Adipocyte (in vitro differentiated cells): ENCODE measurements around the gene TTC23L.
A peak's percentile ranks its signal among the peaks of the same experiment; 100 is the strongest.

Experiments used
- DNase-seq: peaks from one replicate; pipeline ENCODE4 v3.0.0-alpha.2; 2015; ENCODE audit warnings: low read depth
- H3K27me3 ChIP-seq: replicated peaks from 2 replicates; pipeline ENCODE4 v1.7.0; 2013; ENCODE audit warnings: mild to moderate bottlenecking, low read length, moderate library complexity; ENCODE audit not compliant: control insufficient read depth, insufficient read depth
- H3K36me3 ChIP-seq: 2 replicates; pipeline ENCODE4 v1.7.0; 2013; ENCODE audit warnings: low read length, mild to moderate bottlenecking, moderate library complexity; ENCODE audit not compliant: control insufficient read depth, insufficient read depth, severe bottlenecking
- H3K4me1 ChIP-seq: 2 replicates; pipeline ENCODE4 v1.7.0; 2013; ENCODE audit warnings: mild to moderate bottlenecking, low read length, moderate library complexity; ENCODE audit not compliant: control insufficient read depth, insufficient read depth
- H3K4me3 ChIP-seq: 2 replicates; pipeline ENCODE4 v1.7.0; 2013; ENCODE audit warnings: mild to moderate bottlenecking, low read length, moderate library complexity
- H3K9ac ChIP-seq: 2 replicates; pipeline ENCODE4 v1.7.0; 2013; ENCODE audit warnings: mild to moderate bottlenecking, low read length, moderate library complexity
- H3K9me3 ChIP-seq: 2 replicates; pipeline ENCODE4 v1.7.0; 2013; ENCODE audit warnings: mild to moderate bottlenecking, low read length, moderate library complexity; ENCODE audit not compliant: control insufficient read depth

The TTC23L gene

DNA sequence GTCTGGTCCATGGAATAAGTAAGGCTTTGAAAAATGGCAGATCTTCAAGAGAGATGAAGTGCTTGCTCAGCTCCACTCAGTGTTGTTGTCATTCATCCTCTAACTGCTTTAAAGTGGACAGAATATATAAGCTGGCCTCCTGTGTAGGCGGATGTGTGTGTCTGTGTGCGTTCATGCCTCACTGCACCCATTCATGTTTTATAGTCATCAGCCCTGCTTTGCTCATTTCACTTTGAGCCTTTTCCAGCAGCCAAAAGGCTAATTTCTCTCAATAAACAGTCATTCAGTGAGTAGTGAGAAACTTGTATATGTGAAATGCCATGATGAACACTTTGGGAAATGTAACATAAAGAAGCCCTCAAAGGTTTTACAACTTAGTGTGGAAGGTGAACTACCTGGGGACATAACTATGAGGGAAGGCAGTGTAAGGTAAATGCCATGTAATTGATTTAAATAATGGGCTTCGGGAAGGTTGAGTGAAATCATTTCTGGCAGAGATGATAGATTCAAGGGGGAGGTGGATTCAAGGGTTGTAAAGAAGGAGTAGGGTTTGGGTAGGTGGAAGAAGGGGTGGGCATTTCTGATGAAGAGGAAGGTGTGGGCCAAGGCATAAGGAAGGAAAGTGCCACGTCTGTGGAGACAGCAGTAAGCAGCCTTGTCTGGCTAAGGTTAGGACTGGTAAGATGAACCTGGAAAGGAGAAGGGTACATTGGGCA is 15.7 kb downstream of the TTC23L start:
- Histone ChIP-seq H3K4me1 (peaks cover 18% of the 10 kb centered on the region), H3K4me3 (no peak overlapping the region), H3K36me3 (no peaks in the 10 kb centered on the region), H3K9ac (no peak overlapping the region), H3K27me3 (no peaks in the 10 kb centered on the region), H3K9me3 (no peaks in the 10 kb centered on the region)
- DNase-seq, result no peak

DNA sequence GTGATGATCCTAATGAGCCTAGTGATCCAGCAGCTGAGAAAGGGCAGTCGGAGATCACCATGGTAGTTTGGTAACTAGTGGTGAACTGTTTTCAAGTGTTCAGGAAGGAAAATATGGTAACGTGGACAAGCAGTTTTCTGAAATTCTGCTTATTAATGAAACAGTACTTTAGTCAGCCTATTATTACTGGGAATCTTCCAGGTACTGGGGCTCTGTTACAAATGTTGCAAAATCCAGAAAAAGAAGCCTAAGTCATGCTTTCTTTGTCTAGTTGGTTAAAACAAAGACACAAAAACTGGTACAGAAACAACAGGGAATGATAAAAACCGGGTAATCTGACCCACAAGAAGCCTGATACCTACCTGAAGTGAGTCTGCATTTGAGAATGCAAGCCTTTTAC is 18.2 kb downstream of the TTC23L start:
- Histone ChIP-seq H3K9ac (no peak overlapping the region), H3K9me3 (no peaks in the 10 kb centered on the region), H3K4me3 (no peak overlapping the region), H3K36me3 (no peaks in the 10 kb centered on the region), H3K27me3 (no peaks in the 10 kb centered on the region), H3K4me1 (peaks cover 18% of the 10 kb centered on the region)
- peak; percentile 26 for DNase-seq

DNA sequence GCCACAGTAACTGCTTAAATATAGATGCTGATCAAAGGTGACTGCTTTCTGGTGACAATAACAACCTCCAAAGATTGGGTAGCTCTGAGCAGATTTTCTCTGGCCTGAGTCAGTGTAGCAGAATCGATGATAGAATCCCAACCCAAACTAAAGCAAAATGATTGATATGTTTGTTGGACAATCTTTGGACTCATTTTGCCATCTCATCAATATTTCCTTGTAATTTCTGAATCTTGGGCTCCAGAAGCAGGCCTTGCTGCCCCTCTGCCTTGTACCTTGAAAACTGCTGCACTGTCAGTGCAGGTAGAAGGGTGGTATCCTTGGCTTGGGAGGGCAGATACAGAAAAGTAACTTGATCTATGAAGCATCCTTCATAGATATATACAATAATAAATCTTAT is 18.9 kb downstream of the TTC23L start:
- H3K9me3 ChIP-seq, result no peaks in the 10 kb centered on the region
- DNase-seq, result no peak
- no peak overlapping the region for H3K4me3 ChIP-seq
- H3K4me1 ChIP-seq, result peaks cover 18% of the 10 kb centered on the region
- no peaks in the 10 kb centered on the region for H3K27me3 ChIP-seq
- H3K36me3 ChIP-seq, result no peaks in the 10 kb centered on the region
- no peak overlapping the region for H3K9ac ChIP-seq

DNA sequence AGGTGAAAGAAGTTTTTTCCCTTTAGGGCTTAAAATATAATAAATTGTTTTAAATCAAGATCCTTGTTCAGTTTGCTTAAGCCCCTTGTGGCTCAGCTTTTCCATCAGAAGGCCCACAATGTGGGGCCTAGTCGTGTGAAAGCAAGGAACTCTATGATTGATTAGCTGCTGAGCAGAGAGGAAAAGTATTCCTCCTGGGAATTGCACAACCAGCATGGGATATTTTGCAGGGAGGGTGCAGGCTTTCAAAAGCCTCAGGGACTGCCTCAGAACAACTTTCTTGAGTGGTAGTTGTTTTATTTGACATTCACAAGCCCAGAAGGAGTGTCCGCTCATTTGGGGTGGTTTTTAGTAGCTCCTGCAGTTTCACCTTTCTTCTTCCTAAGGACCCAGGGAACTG is 19.8 kb downstream of the TTC23L start:
- Histone ChIP-seq H3K9ac (no peak overlapping the region), H3K4me3 (no peak overlapping the region), H3K4me1 (peaks cover 18% of the 10 kb centered on the region), H3K27me3 (no peaks in the 10 kb centered on the region), H3K9me3 (no peaks in the 10 kb centered on the region), H3K36me3 (no peaks in the 10 kb centered on the region)
- DNase-seq, result peak; percentile 56

DNA sequence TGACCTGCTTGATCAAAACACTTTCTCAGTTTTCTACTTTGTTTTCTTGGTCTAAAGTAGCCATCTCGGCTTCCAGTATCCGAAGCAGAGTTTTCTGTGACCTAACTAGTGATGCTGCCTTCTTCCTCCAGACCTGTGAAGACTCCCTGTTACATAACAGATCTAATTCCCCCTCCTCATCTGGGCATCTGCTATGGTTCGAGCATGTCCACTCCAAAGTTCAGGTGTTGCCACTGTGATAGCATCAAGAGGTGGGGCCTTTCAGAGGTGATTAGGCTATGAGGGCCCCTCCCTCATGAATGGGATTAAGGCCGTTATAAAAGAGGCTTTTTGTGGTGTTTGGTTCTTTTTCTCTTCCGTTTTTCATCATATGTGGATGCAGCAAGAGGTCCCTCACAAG is 20.3 kb downstream of the TTC23L start:
- Histone ChIP-seq H3K9ac (no peak overlapping the region), H3K4me1 (peaks cover 18% of the 10 kb centered on the region), H3K36me3 (no peaks in the 10 kb centered on the region), H3K27me3 (no peaks in the 10 kb centered on the region), H3K4me3 (no peak overlapping the region), H3K9me3 (no peaks in the 10 kb centered on the region)
- no peak for DNase-seq

DNA sequence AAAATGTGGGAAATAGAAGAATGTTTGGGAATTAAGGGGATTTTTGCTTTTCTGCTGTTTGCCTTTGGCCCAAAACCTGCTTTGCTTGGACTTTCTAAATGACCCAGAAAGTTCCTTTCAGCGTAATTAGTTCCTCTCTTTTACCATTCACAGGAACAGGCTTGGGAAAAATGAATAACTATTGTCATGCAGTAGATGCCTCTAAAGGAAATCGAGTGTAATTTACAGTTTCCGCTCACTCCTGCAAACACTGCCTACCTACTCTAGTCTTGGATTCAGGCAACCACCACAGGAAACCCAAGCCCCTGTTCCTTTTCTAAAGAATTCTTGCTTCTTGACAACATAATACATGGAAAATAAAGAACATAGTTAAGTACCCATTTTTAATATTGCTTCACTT is 25.0 kb downstream of the TTC23L start:
- Histone ChIP-seq H3K36me3 (no peaks in the 10 kb centered on the region), H3K27me3 (no peaks in the 10 kb centered on the region), H3K9me3 (no peaks in the 10 kb centered on the region), H3K4me1 (peaks cover 4% of the 10 kb centered on the region), H3K4me3 (no peak overlapping the region), H3K9ac (no peak overlapping the region)
- no peak for DNase-seq

DNA sequence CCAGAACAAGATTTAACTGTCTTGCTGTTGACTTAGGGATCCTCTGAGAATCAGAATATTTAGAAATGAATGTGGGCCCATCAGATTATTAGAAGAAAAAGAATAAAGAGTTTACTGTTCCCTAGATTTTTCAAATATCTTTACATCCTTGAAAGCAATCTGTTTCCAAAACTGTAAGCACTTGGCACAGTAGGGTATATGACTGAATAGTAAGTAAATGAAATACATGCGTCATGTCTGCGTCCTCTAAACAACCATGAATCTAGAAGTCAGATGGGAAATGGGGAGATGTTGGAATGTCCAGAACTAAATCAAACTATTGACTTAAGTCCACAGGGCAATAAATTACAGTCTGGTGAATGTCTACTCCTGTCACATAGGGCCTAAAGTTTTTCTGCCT is 26.1 kb downstream of the TTC23L start:
- Histone ChIP-seq H3K9me3 (no peaks in the 10 kb centered on the region), H3K4me3 (no peak overlapping the region), H3K36me3 (no peaks in the 10 kb centered on the region), H3K4me1 (no peaks in the 10 kb centered on the region), H3K9ac (no peak overlapping the region), H3K27me3 (no peaks in the 10 kb centered on the region)
- no peak for DNase-seq

DNA sequence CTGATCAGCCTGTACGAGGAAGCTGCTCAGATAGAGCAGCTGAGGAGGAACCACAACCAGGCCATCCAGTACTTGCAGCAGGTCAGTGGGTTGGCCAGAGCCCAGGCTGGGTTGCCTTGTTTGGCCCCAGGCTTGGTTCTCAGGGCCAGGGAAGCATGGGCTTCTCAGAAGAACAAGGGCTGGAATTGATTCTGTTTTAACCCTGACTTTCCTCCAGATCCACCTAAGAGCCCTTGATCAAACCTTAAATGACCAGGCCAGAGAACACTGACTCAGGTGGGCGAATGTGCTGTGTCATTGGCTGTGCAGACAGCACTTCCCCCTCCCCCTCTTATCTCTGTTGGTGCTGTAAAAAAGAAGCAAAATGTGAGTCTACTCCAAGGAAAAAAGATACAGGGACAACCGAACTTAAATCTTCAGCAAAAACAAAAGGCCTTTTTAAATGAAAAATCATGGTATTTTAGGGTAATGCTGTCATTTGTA is 28.1 kb downstream of the TTC23L start:
- Histone ChIP-seq H3K4me1 (no peaks in the 10 kb centered on the region), H3K4me3 (no peak overlapping the region), H3K36me3 (no peaks in the 10 kb centered on the region), H3K9me3 (no peaks in the 10 kb centered on the region), H3K27me3 (no peaks in the 10 kb centered on the region), H3K9ac (no peak overlapping the region)
- no peak for DNase-seq

DNA sequence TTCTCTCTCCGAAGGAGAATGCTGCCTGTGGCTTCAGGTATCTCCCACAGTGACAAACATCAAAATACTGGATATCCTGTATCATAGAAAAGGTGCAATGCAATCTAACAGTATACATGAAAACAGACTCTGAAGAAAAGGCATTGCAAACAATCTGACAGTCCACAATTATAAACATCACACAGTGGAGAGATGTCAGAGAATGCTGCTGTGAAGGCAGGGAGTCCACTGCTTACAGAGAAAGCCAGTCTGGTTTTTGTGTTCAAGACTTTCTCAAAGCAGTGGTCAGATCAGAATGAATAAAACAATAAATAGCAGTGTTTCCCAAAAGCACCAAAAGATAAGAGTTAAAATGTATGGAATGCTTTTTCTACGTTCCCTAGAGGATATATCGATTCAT is 28.7 kb downstream of the TTC23L start:
- no peak for DNase-seq
- no peak overlapping the region for H3K9ac ChIP-seq

DNA sequence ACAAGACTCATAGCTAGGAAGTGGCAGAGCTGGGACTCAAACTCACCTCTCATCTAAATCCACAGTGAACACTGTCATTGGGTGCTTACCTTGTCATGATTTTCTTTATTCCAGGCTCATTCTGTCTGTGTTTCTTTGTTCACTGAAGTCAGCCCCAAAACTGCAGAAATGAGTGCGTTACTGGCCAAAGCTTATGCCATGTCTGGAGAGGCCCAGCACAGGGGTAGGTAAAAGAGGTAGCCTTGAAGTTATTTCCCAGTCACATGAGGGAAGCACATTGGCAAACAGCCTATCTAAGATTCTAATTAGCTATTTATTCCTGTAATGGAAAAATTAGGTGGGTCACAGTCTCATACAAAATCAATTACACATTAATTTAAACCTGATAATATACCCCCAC is 29.8 kb downstream of the TTC23L start:
- Histone ChIP-seq H3K4me3 (no peak overlapping the region), H3K4me1 (no peaks in the 10 kb centered on the region), H3K9ac (no peak overlapping the region), H3K36me3 (no peaks in the 10 kb centered on the region), H3K27me3 (no peaks in the 10 kb centered on the region), H3K9me3 (no peaks in the 10 kb centered on the region)
- no peak for DNase-seq

More for the DNA sequence above, 28.7 kb downstream of the TTC23L start:
- no peaks in the 10 kb centered on the region for H3K36me3 ChIP-seq
- H3K27me3 ChIP-seq, result no peaks in the 10 kb centered on the region
- H3K9me3 ChIP-seq, result no peaks in the 10 kb centered on the region
- no peaks in the 10 kb centered on the region for H3K4me1 ChIP-seq
- H3K4me3 ChIP-seq, result no peak overlapping the region

DNA sequence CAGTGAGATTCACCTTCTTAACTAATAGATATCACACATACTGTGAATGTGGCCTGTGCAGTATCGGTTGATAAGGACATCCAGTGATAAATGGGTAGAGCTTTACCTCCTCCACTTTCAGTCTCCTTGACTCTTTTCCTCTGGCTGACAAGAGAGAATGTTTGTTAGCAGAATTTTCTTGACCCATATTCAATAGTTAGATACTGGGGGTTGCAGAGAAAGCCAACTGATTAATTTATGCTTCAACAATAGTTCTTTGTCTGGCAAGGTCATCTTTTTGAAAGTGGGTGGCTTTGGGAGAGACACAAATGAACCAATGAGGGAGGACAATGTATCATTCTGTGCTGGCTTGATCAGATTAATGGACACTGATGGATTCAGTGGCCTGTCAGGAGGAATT is 30.3 kb downstream of the TTC23L start:
- DNase-seq, result no peak
- H3K9ac ChIP-seq, result no peak overlapping the region
- no peaks in the 10 kb centered on the region for H3K36me3 ChIP-seq
- no peak overlapping the region for H3K4me3 ChIP-seq
- H3K9me3 ChIP-seq, result no peaks in the 10 kb centered on the region
- H3K27me3 ChIP-seq, result no peaks in the 10 kb centered on the region
- H3K4me1 ChIP-seq, result no peaks in the 10 kb centered on the region

DNA sequence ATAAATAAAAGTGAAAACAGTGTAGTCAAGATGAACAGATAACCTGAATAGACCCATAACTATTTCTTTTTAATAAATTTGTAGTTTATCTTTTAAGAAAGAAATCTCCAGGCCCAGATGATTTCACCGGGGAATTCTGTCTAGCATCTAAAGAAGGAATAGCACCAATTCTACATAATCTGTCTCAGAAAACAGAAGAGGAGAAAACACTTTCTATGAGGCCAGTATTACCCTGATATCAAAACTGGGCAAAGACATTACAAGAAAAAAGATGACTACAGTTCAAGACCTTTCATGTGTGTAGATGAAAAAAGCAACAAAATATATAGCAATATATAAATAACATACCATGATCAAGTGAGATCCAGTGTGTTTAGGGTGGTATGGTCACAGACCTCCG is 31.4 kb downstream of the TTC23L start:
- no peak for DNase-seq
- Histone ChIP-seq H3K9ac (no peak overlapping the region), H3K36me3 (no peaks in the 10 kb centered on the region), H3K27me3 (no peaks in the 10 kb centered on the region), H3K9me3 (no peaks in the 10 kb centered on the region), H3K4me1 (no peaks in the 10 kb centered on the region), H3K4me3 (no peak overlapping the region)
